HUES6 (cell line): Measurements from ENCODE around the gene TMEM178B.
"Not testable (repeated sequence)": the region's sequence is repeated elsewhere in the genome, so short reads cannot be mapped to it uniquely, and the experiment has no call there.

Experiments
- H3K27ac ChIP-seq: 2 replicates; pipeline ENCODE4 v1.7.0; 2013; ENCODE audit warnings: low read depth, mild to moderate bottlenecking, low read length, inconsistent platforms
- H3K27me3 ChIP-seq: 2 replicates; pipeline ENCODE4 v1.6.1; 2013; ENCODE audit warnings: low read length; ENCODE audit not compliant: control insufficient read depth, insufficient read depth
- H3K36me3 ChIP-seq: 2 replicates; pipeline ENCODE4 v1.6.1; 2013; ENCODE audit warnings: low read length; ENCODE audit not compliant: control insufficient read depth, insufficient read depth
- H3K4me1 ChIP-seq: 2 replicates; pipeline ENCODE4 v1.6.1; 2013; ENCODE audit warnings: low read length; ENCODE audit not compliant: control insufficient read depth, insufficient read depth
- H3K4me3 ChIP-seq: 2 replicates; pipeline ENCODE4 v1.5.1; 2013; ENCODE audit warnings: low read depth, low read length
- H3K9ac ChIP-seq: one replicate; pipeline ENCODE4 v1.6.1; 2013; ENCODE audit warnings: mild to moderate bottlenecking, low read length
- H3K9me3 ChIP-seq: 2 replicates; pipeline ENCODE4 v1.6.1; 2013; ENCODE audit warnings: low read depth, low read length; ENCODE audit not compliant: control insufficient read depth, insufficient read depth

Gene TMEM178B

DNA sequence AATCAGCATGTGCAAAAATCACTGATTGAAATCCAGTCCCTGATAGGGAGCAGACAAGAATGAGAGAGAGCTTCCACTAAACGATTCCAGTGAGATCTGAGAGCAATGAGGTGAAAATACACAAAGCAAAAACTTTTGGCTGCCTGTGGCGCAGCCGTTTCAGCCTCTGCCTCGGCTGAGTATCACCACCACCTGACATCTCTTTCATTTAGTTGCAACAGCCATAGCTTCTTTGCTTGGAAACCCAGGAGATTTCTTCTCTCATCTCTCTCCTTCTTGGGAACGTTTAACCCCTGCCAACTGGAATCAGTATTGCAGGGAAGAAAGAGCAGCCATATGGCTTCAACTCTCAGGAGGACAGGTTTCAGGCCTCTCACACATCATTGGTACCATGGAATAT is 240.0 kb downstream of the TMEM178B start:
- Histone ChIP-seq H3K36me3 (no peaks in the 10 kb centered on the region), H3K4me3 (no peak overlapping the region), H3K27ac (no peak overlapping the region), H3K4me1 (no peaks in the 10 kb centered on the region), H3K9me3 (no peaks in the 10 kb centered on the region), H3K9ac (no peak overlapping the region), H3K27me3 (no peaks in the 10 kb centered on the region)

DNA sequence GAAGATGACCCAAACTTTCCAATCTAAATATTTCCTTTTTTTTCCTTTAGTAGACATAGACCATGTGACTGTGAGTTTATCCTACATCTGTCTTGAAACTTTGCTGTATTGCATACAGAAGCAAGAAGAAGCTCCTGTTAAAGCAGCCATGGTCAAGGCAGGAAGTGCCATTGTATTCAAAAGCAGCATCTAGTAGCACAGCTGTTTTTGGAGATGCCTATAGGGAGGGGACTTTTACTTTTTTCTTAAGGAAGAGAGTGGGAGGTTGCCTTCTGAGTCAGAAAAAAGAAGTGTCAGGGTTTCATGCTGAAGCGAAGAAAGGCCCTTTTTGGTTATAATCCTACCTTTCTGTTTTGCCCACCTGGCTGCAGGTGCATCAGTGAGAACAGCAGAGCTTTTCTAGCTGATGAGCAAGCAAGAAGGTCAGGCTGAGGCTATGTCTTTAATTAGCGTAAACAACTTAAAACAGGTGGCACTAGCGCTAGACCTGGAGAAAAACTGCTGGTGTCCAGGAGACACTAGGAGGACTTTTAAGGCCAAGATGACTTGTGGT is 243.2 kb downstream of the TMEM178B start:
- Histone ChIP-seq H3K27me3 (no peaks in the 10 kb centered on the region), H3K36me3 (no peaks in the 10 kb centered on the region), H3K9me3 (peaks cover 4% of the 10 kb centered on the region; the same call in 1 of the 2 replicates), H3K4me3 (no peak overlapping the region), H3K27ac (no peak overlapping the region), H3K9ac (no peak overlapping the region), H3K4me1 (no peaks in the 10 kb centered on the region)

DNA sequence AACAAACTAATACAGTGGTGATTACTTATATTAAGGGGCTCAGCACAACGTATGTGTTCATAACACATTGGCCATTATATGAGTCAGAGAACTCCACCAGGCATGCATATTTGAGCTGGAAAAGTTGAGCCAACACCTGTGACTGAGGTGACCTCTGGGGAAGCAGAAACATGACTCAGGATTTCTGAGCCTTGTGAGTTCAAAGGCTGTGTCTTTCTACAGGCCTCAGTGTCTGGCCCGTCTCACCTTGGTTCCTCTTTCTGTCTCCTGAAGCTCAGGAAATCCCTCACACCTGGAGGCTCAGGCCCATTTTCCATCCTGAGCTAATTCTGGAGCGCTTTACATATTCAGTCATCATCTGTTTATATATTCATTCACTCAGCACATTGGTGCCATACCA is 246.4 kb downstream of the TMEM178B start:
- no peak overlapping the region for H3K9ac ChIP-seq
- no peaks in the 10 kb centered on the region for H3K36me3 ChIP-seq
- H3K27ac ChIP-seq, result no peak overlapping the region
- peaks cover 11% of the 10 kb centered on the region for H3K4me1 ChIP-seq
- H3K4me3 ChIP-seq, result no peak overlapping the region
- H3K27me3 ChIP-seq, result no peaks in the 10 kb centered on the region
- peaks cover 4% of the 10 kb centered on the region; the same call in 1 of the 2 replicates for H3K9me3 ChIP-seq

DNA sequence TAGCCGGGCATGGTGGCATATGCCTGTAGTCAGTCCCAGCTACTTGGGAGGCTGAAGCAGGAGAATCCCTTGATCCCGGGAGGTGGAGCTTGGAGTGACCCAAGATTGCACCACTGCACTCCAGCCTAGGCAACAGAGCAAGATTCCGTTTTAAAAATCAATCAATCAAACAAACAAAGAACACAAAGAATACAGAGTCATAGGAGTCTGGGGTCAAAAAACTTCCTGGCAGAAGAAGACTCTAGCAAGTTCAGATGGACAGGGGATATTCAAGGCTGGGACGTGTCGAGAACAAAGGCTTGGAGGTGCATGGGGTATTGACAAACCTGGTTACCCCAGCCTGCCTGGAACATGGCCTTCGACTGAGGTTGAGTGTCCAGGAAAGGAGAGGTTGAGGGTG is 248.5 kb downstream of the TMEM178B start:
- Histone ChIP-seq H3K36me3 (no peaks in the 10 kb centered on the region), H3K4me3 (no peak overlapping the region), H3K27me3 (no peaks in the 10 kb centered on the region), H3K4me1 (peaks cover 12% of the 10 kb centered on the region), H3K27ac (no peak overlapping the region), H3K9me3 (peaks cover 4% of the 10 kb centered on the region; the same call in 1 of the 2 replicates), H3K9ac (no peak overlapping the region)

DNA sequence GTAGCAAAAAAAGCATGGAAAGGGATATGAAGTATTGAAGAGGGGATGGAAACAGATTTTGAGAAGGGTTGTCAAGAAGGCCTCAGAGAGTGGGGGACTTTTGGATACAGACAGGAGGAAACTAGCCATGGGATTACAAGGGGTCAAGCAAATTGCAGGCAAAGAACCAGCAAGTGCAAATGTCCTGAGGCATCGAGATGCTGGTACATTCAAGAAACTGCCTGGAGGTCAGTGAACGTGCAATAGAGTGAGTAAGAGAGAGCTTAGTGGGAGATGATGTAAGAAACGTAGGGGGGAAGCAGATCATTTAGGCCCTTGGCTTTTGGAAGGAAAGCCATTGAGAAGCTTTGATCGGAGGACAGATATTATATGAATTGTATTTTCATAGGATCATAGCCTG is 250.0 kb downstream of the TMEM178B start:
- H3K4me1 ChIP-seq, result peaks cover 12% of the 10 kb centered on the region

DNA sequence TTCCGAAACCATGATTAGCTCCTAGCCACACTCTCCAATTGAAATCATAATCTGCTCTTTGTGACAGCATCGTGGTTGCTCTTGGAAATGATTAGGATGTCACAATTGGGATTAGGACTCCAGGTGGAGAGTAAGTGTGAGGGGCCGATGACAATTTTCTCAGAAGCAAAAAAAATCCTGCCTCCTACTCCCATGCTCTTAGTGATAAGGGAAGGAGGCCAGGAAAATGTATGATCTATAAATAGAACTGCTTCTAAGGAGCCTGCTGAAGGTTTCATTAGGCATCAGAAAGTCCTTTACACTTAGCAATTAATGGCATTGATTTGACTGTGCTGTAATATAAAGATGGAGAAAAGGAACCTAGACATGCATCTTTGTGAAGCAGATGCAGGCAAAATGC is 251.0 kb downstream of the TMEM178B start:
- H3K4me3 ChIP-seq, result no peak overlapping the region
- H3K27me3 ChIP-seq, result no peaks in the 10 kb centered on the region
- peaks cover 12% of the 10 kb centered on the region for H3K4me1 ChIP-seq
- H3K36me3 ChIP-seq, result no peaks in the 10 kb centered on the region
- H3K27ac ChIP-seq, result no peak overlapping the region
- H3K9ac ChIP-seq, result no peak overlapping the region
- H3K9me3 ChIP-seq, result peaks cover 4% of the 10 kb centered on the region; the same call in 1 of the 2 replicates

More for the DNA sequence above, 250.0 kb downstream of the TMEM178B start:
- H3K9me3 ChIP-seq, result peaks cover 4% of the 10 kb centered on the region; the same call in 1 of the 2 replicates
- no peaks in the 10 kb centered on the region for H3K36me3 ChIP-seq
- no peak overlapping the region for H3K27ac ChIP-seq
- no peaks in the 10 kb centered on the region for H3K27me3 ChIP-seq
- no peak overlapping the region for H3K9ac ChIP-seq
- no peak overlapping the region for H3K4me3 ChIP-seq

DNA sequence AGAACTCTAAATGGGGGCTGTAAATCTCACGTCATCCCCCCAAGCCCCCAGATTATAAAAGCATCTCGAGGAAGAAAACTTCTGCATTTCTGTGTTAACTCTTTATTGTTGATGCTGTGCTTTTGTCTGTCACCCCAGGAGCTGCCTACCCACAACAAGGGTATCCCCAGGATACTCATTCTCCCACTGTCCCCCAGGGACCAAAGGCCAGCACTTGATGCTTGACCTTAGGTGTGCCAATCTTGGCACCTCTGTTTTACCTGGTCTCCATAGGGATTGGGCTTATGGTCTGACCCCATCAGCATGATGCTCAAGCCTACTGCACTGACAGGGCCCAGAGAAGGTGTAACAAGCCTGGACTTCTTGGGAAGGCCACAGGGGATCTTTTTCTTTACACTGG is 251.4 kb downstream of the TMEM178B start:
- Histone ChIP-seq H3K27me3 (no peaks in the 10 kb centered on the region), H3K4me1 (peaks cover 12% of the 10 kb centered on the region), H3K9ac (no peak overlapping the region), H3K36me3 (no peaks in the 10 kb centered on the region), H3K9me3 (peaks cover 4% of the 10 kb centered on the region; the same call in 1 of the 2 replicates), H3K4me3 (no peak overlapping the region), H3K27ac (no peak overlapping the region)

DNA sequence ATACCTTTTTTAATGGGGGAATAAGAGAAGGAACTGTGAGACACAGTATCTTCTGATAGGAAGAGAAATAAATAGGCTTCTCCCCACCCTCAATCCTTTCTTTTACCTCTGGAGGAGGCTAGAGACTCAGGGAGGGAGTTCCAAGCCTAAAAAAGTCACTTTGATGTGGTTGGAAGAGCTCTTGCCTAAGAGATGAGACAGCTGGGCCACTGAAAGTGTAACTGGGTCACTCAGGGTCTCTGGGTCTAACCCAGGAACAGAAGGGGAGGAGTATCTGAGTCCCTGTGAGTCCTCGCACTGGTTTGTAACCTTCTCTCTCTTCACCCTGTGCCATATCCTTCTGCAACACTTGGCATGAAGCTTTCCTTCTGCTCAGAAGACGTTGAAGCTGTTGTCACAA is 254.4 kb downstream of the TMEM178B start:
- Histone ChIP-seq H3K36me3 (no peaks in the 10 kb centered on the region), H3K9ac (no peak overlapping the region), H3K27ac (no peak overlapping the region), H3K9me3 (no peaks in the 10 kb centered on the region), H3K27me3 (no peaks in the 10 kb centered on the region), H3K4me3 (no peak overlapping the region), H3K4me1 (peaks cover 12% of the 10 kb centered on the region)

DNA sequence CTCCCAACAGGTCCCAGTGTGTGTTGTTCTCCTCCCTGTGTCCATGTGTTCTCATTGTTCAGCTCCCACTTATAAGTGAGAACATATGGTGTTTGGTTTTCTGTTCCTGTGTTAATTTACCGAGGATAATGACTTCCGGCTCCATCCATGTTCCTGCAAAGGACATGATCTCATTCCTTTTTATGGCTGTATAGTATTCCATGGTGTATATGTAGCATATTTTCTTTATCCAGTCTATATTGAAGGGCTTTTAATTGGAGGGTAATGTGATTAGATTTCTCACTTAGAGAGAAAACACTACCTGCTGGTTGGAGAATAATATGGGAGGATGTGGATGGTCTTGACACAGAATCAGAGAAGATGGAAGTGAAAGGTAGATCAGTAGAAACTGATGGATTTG is 256.4 kb downstream of the TMEM178B start:
- not testable (repeated sequence) for H3K27me3 ChIP-seq, H3K9ac ChIP-seq, H3K9me3 ChIP-seq, H3K36me3 ChIP-seq, H3K4me1 ChIP-seq, H3K4me3 ChIP-seq, H3K27ac ChIP-seq

DNA sequence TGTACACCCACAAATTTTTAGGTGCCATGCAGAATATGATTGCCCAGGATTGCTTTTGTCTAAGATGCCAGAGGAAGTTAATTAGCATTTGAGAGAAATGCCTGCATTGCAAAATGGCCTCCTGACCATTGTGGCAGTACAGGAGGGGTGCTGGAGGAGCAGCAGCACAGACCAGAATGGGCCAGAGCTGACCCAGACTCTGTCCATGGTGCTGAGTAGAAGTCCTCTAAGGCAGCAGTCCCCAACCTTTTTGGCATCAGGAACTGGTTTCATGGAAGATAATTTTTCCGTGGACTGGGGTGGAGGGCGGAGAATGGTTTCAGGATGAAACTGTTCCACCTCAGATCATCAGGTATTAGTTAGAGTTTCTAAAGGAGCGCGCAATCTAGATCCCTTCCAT is 259.6 kb downstream of the TMEM178B start:
- H3K4me1 ChIP-seq, result no peaks in the 10 kb centered on the region
- no peak overlapping the region for H3K27ac ChIP-seq
- no peaks in the 10 kb centered on the region for H3K36me3 ChIP-seq
- no peaks in the 10 kb centered on the region; the same call in 1 of the 2 replicates for H3K9me3 ChIP-seq
- no peak overlapping the region for H3K9ac ChIP-seq
- H3K4me3 ChIP-seq, result no peak overlapping the region
- H3K27me3 ChIP-seq, result no peaks in the 10 kb centered on the region

DNA sequence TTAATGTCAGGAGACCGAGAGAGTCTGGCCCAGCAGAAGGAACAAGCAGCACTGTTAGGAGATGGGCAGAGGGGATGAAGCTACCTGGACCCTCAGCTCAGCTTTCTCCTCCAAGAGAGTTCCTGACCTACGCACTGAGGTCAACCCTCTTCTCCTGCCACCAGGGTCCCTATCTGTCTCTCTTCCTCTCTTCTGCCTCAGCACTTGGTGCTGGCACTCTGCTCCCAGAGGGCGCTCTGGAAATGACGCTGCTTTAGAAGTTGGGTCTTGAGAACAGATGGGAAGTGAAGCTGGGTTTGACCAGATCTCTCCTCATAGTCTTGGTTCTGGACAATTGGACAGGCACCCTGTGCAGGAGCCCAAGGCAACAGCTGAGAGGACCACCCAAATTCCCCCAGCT is 261.3 kb downstream of the TMEM178B start:
- H3K4me1 ChIP-seq, result no peaks in the 10 kb centered on the region
- H3K36me3 ChIP-seq, result no peaks in the 10 kb centered on the region
- no peak overlapping the region for H3K27ac ChIP-seq
- no peak overlapping the region for H3K4me3 ChIP-seq
- H3K9ac ChIP-seq, result no peak overlapping the region
- no peaks in the 10 kb centered on the region for H3K27me3 ChIP-seq
- no peaks in the 10 kb centered on the region; the same call in 1 of the 2 replicates for H3K9me3 ChIP-seq

DNA sequence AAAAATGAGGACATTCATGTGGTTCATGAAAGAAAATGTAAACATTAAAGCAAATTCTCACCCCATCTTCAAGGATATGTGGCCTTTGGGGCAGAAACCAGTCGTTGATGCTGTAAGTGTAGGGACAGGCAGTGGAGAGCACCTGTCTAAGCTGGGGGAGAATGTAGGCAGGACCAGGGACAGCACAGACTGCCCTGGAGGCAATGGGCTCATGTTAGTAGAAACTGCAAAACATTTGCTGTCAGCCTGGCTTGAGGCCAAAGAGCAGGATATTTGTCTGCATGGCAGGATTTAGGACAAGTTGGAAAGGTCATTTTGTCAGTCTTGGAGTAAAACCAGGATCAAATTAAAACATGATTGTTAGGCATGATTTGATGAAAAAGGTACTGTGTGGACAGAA is 265.7 kb downstream of the TMEM178B start:
- H3K27ac ChIP-seq, result no peak overlapping the region
- H3K9ac ChIP-seq, result no peak overlapping the region
- no peaks in the 10 kb centered on the region; the same call in 1 of the 2 replicates for H3K9me3 ChIP-seq
- H3K4me1 ChIP-seq, result no peaks in the 10 kb centered on the region
- no peaks in the 10 kb centered on the region for H3K36me3 ChIP-seq
- H3K4me3 ChIP-seq, result no peak overlapping the region
- H3K27me3 ChIP-seq, result no peaks in the 10 kb centered on the region
